Kidney epithelial cell (primary cell): Measurements from ENCODE around the gene SLC36A1. TPM values are rescaled to one million over a fixed set of nuclear protein-coding genes. Genes with fewer than 3 reads are reported as not detected.

ENCODE experiments used
- DNase-seq: peaks from one replicate; pipeline ENCODE4 v3.0.0-alpha.2; 2010; ENCODE audit warnings: low read depth
- H3K27me3 ChIP-seq: 2 replicates; pipeline ENCODE4 v1.6.0; 2011; ENCODE audit warnings: low read length; ENCODE audit not compliant: control insufficient read depth, insufficient read depth
- H3K36me3 ChIP-seq: 2 replicates; pipeline ENCODE4 v1.5.1; 2011; ENCODE audit warnings: low read length; ENCODE audit not compliant: control insufficient read depth, insufficient read depth
- H3K4me3 ChIP-seq: 2 replicates; pipeline ENCODE4 v1.5.1; 2011; ENCODE audit warnings: low read depth, mild to moderate bottlenecking, control low read depth, low read length
- total RNA-seq: library from RNA; depleted of rRNA; stranded (reverse); fragments of >200 nt; gene quantifications from 2 replicates; pipeline ENCODE4 v1.2.3, GENCODE V29; 2015
- TF ChIP-seq, protein P1 (sequence below): IDR thresholded peaks from 2 replicates; pipeline ENCODE4 v1.5.1; 2011; ENCODE audit warnings: mild to moderate bottlenecking, moderate library complexity, low read length, control low read depth, inconsistent platforms; ENCODE audit not compliant: insufficient read depth, poor library complexity, severe bottlenecking

Gene SLC36A1
- total RNA-seq, 1 donor from 2014 or later = 13.8 TPM

DNA sequence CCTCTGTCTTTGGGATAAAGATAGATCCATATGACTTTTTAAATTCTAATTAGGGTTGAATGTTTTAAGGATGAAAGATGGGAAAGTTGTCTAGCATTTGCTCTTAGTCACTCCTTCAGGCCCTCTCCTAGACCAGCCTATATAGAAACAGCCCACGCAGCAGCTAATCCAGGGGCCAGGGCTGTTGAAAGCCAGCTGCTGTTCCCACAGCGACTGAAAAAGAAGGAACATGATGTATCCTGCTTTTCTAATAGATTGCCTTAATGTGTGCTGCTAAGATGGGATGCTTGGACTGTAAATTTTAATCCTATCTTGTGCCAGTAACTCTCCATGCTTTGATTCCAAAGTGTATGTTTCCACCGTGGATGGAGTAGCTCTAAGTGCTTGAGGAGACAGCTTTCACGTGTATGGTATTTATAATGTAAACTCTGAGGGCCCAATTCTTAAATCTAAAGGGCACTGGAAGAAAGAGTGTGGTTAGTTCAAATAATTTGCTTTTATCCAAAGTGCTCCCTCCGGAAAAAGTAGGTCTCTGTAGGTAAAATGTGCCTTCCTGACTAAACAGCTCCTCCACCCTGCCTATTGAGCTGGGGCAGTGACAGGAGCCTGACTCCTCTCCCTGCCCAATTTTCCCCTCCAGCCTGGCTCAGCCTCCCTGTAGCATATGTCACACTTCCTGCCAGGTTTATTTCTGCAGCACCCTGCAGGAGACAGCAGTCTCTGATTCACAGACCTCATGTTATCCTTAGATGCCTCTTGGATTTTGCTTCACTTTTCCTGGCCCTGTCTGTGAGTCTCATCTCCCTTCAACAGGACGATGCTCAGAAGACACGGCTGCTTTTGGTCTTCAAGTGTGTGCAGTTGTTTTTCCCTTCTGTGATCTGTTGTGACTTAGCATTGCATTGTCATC is 33.2 kb downstream of the SLC36A1 start:
- TF ChIP-seq, protein P1, sequence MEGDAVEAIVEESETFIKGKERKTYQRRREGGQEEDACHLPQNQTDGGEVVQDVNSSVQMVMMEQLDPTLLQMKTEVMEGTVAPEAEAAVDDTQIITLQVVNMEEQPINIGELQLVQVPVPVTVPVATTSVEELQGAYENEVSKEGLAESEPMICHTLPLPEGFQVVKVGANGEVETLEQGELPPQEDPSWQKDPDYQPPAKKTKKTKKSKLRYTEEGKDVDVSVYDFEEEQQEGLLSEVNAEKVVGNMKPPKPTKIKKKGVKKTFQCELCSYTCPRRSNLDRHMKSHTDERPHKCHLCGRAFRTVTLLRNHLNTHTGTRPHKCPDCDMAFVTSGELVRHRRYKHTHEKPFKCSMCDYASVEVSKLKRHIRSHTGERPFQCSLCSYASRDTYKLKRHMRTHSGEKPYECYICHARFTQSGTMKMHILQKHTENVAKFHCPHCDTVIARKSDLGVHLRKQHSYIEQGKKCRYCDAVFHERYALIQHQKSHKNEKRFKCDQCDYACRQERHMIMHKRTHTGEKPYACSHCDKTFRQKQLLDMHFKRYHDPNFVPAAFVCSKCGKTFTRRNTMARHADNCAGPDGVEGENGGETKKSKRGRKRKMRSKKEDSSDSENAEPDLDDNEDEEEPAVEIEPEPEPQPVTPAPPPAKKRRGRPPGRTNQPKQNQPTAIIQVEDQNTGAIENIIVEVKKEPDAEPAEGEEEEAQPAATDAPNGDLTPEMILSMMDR = no peak
- no peak overlapping the region for H3K4me3 ChIP-seq
- no peaks in the 10 kb centered on the region for H3K36me3 ChIP-seq
- H3K27me3 ChIP-seq = no peaks in the 10 kb centered on the region
- no peak for DNase-seq

DNA sequence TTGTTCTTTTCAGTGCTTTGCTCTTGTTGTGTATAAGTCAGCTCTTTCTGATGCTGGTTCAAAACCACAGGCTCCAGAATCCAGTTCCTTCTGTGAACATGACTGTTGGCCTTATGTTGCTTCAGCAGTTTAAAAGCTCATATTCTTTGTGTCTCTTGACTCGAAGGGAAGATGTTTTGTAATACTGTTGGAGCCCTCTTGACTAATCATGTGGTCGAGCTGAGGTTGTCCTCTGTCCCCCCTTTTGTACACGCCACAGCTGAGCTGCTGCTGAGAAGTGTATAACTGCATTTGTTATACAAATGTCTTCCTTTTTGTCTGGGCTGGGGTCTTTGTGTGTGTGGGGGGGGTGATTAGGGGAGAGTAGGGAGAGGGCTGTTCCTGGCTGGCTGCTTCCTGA is 35.8 kb downstream of the SLC36A1 start:
- Histone ChIP-seq H3K27me3 (no peaks in the 10 kb centered on the region), H3K36me3 (peaks cover 1% of the 10 kb centered on the region), H3K4me3 (no peak overlapping the region)
- TF ChIP-seq, protein P1 = no peak
- DNase-seq = no peak

DNA sequence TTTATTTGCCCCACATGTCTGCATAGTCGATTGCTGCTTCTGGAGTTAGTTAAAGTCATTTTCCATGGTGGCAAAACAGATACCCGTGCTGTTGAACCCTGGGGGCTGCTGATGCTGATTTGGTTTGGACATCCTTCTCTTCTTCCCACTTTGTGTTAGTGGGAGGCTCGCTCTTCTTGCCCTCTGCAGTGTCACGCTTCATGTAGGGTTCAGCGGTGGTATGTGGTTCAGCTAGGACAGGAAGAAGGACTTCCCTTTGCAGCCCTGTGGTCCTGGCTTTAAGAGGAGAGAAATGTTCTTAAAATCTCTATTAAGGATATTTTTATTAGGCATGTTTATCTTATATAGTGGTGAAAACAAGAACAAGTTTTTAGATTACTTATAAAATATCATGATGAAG is 36.2 kb downstream of the SLC36A1 start:
- H3K27me3 ChIP-seq = no peaks in the 10 kb centered on the region
- H3K4me3 ChIP-seq = no peak overlapping the region
- TF ChIP-seq, protein P1 = no peak
- DNase-seq = no peak
- peaks cover 1% of the 10 kb centered on the region for H3K36me3 ChIP-seq

DNA sequence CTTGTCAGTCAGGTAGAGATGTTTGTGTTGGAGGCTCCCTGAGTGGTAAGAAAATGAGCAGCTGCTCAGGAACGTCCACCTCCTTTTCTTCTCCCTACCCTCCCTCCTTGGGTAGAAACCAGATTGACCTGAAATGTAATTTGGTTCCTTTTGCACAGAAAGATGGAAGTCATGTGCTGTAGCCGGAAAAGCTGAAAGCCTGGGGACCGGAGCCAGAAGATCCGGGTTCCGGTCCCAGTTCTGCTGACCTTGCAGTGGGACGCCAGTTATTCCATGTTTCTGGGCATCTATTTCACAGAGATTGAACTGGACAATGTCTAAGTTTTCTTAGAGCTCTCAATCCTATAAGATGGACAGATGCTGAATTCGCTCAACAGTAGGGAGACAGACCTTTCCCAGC is 40.1 kb downstream of the SLC36A1 start:
- TF ChIP-seq, protein P1 = no peak
- H3K4me3 ChIP-seq = no peak overlapping the region
- no peak for DNase-seq
- H3K27me3 ChIP-seq = no peaks in the 10 kb centered on the region
- H3K36me3 ChIP-seq = peaks cover 1% of the 10 kb centered on the region

DNA sequence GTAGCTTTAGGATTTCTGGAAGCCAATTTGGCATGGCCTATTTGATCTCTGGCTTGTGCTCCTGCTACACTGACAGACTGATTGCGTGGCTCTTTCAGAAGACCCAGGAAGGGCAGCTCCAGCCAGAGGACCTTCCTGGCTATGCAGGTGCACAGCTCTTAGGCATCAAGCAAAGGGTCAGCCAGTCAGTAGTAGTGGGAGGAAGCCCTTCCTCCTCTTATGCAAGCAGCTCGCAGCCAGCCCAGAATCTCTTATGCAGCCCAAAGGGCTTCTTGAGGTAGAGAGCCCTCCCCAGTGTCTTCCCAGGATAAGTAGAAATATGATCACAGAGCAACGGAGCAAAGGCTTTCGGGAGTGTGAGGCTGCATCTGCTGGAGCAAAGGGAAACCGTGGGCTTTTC is 43.2 kb downstream of the SLC36A1 start:
- TF ChIP-seq, protein P1 = no peak
- H3K4me3 ChIP-seq = no peak overlapping the region
- no peak for DNase-seq
- no peaks in the 10 kb centered on the region for H3K27me3 ChIP-seq
- peaks cover 1% of the 10 kb centered on the region for H3K36me3 ChIP-seq
